ENCODE data around the gene PHACTR1.

- TF ChIP-seq, protein P1, sequence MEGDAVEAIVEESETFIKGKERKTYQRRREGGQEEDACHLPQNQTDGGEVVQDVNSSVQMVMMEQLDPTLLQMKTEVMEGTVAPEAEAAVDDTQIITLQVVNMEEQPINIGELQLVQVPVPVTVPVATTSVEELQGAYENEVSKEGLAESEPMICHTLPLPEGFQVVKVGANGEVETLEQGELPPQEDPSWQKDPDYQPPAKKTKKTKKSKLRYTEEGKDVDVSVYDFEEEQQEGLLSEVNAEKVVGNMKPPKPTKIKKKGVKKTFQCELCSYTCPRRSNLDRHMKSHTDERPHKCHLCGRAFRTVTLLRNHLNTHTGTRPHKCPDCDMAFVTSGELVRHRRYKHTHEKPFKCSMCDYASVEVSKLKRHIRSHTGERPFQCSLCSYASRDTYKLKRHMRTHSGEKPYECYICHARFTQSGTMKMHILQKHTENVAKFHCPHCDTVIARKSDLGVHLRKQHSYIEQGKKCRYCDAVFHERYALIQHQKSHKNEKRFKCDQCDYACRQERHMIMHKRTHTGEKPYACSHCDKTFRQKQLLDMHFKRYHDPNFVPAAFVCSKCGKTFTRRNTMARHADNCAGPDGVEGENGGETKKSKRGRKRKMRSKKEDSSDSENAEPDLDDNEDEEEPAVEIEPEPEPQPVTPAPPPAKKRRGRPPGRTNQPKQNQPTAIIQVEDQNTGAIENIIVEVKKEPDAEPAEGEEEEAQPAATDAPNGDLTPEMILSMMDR (IDR thresholded peaks at IDR 0.05) = no peak
- TF ChIP-seq POLR2A (IDR thresholded peaks at IDR 0.05) (no peak), POLR2AphosphoS5 (IDR thresholded peaks at IDR 0.05) (no peak)
Observed at GRCh38 chr6:13005994-13006393, 289.4 kb downstream of the PHACTR1 start.

Data from stomach (tissue), 4 donors.